RWPE1 (cell line): ENCODE results near the gene FHOD3.

ENCODE experiments used
- CTCF ChIA-PET: fragments of 350-600 bp; sonication (Branson Sonifier 250); formaldehyde crosslinking; extraction: SDS; loops from one replicate; lab custom pipeline; 2021; lab: Yijun Ruan, JAX
- POLR2A ChIA-PET: fragments of 400-600 bp; formaldehyde crosslinking; extraction: SDS; loops from one replicate; lab custom pipeline; 2020; ENCODE audit warnings: antibody characterized with exemption; ENCODE audit not compliant: low non-redundant PET; lab: Yijun Ruan, JAX
- DNase-seq: peaks from one replicate; pipeline ENCODE4 v3.0.0; 2012; ENCODE audit warnings: low spot score
- H3K27ac ChIP-seq: fragments of 450-650 bp; 2 replicates; pipeline ENCODE4 v1.5.1; 2017
- TF ChIP-seq, protein P1 (sequence below): fragments of 450-650 bp; conservative IDR thresholded peaks from 2 replicates; pipeline ENCODE4 v1.5.1; 2017; ENCODE audit warnings: low read depth, mild to moderate bottlenecking

FHOD3 gene

DNA sequence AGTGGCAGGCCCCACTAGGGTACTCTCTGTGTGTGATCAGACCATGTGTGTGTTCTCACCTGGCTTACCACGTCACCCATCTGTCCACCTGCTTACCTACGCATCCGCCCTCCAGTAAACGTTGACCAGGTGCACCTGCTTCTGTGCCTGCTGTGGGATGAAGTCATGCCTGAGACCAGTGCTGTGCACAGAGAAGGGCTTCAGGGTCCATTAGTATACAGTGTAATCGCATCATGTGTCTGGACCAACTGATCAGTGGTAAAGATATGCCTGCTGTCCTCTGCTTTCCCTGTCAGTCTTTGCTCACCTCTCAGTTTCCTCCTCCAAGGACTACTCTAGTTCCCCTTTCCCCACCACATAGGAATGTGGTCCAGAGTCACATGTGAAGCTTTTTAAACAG lies 109.3 kb downstream of the FHOD3 start:
- no peak for DNase-seq
- H3K27ac ChIP-seq: no peak overlapping the region
- ChIA-PET CTCF (no interaction called here), POLR2A (no interaction called here)
- TF ChIP-seq, protein P1, sequence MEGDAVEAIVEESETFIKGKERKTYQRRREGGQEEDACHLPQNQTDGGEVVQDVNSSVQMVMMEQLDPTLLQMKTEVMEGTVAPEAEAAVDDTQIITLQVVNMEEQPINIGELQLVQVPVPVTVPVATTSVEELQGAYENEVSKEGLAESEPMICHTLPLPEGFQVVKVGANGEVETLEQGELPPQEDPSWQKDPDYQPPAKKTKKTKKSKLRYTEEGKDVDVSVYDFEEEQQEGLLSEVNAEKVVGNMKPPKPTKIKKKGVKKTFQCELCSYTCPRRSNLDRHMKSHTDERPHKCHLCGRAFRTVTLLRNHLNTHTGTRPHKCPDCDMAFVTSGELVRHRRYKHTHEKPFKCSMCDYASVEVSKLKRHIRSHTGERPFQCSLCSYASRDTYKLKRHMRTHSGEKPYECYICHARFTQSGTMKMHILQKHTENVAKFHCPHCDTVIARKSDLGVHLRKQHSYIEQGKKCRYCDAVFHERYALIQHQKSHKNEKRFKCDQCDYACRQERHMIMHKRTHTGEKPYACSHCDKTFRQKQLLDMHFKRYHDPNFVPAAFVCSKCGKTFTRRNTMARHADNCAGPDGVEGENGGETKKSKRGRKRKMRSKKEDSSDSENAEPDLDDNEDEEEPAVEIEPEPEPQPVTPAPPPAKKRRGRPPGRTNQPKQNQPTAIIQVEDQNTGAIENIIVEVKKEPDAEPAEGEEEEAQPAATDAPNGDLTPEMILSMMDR: no peak

DNA sequence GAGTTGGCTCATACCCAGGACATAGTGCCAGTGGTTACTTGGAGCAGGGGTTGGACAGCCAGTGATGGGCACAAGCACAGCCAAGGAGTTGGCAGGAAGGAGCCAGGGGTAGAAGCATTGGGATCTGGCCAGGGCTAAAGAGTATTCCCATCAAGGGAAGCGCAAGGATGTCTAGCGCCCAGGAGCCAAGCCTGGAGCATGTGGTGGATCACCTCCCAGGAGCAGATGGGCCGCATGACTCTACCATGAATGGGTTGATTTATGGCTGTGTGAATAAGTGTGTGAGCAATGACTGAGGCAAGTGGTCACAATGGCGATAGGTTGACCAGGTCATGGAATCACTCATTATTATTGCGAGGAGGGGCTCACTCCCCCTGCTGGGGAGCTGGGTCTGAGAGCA lies 111.1 kb downstream of the FHOD3 start:
- ChIA-PET POLR2A (no interaction called here), CTCF (no interaction called here)
- TF ChIP-seq, protein P1: no peak

DNA sequence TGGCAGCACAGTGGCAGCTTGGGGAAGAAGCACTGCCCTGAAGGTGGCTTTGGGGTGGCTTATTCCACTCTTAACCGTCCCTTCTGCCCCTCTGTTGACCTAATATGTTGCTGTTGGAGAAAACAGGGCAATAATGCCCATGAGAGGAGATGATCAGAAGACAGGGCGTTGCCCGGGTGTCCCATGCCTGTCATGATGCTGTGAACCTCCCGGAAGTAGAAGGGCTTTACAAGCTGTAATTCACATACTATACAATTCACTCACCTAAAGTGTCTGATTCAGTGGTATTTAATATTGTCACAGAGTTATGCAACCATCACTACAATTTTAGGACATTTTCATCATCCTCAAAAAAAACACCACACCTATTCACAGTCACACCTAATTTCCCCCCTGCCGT lies 112.3 kb downstream of the FHOD3 start:
- TF ChIP-seq, protein P1: no peak
- CTCF ChIA-PET: no interaction called here
- DNase-seq: no peak
- H3K27ac ChIP-seq: no peak overlapping the region
- POLR2A ChIA-PET: no interaction called here

More for the DNA sequence above, 111.1 kb downstream of the FHOD3 start:
- DNase-seq: no peak
- H3K27ac ChIP-seq: no peak overlapping the region

DNA sequence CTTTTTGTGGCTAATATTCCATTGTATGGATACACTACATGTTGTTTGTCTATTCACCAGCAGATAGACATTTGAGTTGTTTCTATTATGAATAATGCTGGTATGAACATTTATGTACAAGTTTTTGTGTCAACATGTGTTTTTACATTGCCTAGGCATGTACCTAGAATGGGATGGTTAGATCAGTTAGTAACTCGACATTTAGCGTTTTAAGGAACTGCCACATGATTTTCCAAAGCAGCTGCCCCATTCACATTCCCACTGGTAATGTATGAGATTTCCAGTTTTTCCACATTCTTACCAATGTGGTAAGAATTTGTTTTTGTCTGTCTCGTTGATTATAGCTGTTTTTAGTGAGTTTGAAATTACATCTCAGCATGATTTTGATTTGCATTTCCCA lies 112.8 kb downstream of the FHOD3 start:
- TF ChIP-seq, protein P1: no peak
- POLR2A ChIA-PET: no interaction called here
- no peak overlapping the region for H3K27ac ChIP-seq
- no peak for DNase-seq
- CTCF ChIA-PET: interaction anchor here (0.6 kb wide), 1 partner anchor 107 kb away, joined by 3 read pairs; no protein-coding TSS in a partner anchor

DNA sequence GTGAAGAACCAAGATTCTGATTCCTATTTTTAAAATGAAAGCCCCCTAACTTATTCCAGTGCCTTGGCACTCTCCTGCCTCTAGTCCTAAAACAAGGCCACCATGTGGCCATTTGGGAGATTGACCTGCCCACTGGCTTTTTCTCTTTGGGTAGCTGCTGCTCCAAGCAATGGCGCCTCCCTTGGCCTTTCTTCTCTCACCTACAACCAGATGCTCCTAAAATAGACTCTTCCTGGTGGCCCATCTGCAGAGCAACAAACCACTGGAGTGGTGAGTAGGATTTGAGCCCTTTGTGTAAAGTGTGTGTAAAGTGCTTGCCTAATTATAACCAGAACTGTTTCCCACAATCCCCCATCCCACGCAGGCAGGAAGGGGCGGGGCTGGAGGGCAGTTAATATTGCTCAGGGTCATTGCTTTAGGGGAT lies 114.2 kb downstream of the FHOD3 start:
- ChIA-PET POLR2A (no interaction called here), CTCF (interaction anchor here (1.3 kb wide), 1 partner anchor 161 kb away, joined by 6 read pairs; no protein-coding TSS in a partner anchor)
- TF ChIP-seq, protein P1: no peak; the same call in 1 of the 2 replicates
- DNase-seq: no peak
- H3K27ac ChIP-seq: no peak overlapping the region

DNA sequence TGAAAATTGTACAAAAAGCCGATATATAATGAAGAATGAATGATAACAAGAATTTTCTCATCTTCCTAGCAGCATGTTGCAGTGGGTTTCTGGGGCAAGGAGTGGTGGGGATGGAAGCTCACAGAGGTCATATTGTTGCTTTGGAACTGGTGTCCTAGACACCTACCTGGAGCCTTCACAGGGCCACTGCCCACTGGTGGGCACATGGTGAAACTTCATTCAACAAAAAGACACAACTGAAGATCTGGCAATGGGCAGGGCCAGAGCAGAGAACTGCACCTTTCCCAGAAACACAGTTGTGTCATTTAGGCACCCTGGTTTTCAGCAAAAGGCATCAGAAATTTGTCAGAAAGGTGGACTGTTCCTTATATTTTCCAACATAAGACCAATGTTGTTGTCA lies 115.3 kb downstream of the FHOD3 start:
- POLR2A ChIA-PET: no interaction called here
- CTCF ChIA-PET: interaction anchor here (0.6 to 1.3 kb wide), 3 partner anchors 98 to 240 kb away, joined by 3 to 6 read pairs (median 5); no protein-coding TSS in a partner anchor
- TF ChIP-seq, protein P1: no peak; the same call in 1 of the 2 replicates
- no peak overlapping the region for H3K27ac ChIP-seq
- no peak for DNase-seq
